Right lobe of liver (tissue), 4 donors: ENCODE results near the gene ARSD.

Experiments
- CTCF ChIP-seq, 4 donors: fragments of 200-600 bp in 3 of 4; fragments of 450-650 bp in 1 of 4; IDR thresholded peaks; one replicate each; pipeline versions ENCODE4 v1.5.1 to v1.8.0; 2016 to 2022; ENCODE audit warnings: antibody characterized with exemption in 4 of 4, mild to moderate bottlenecking in 2 of 4
- POLR2A ChIP-seq: fragments of 450-650 bp; IDR thresholded peaks from one replicate; pipeline ENCODE4 v1.6.1; 2017; ENCODE audit warnings: antibody characterized with exemption, mild to moderate bottlenecking
- donor health status: DM: no; HTN: no; CAD: no.
- donor health status: DM: no; HTN: no; CAD: no.
- donor health status: DM: no; HTN: yes; CAD: no.

GRCh38 chrX:2871831-2872230 lies 57.3 kb downstream of the ARSD start:
- TF ChIP-seq CTCF (IDR thresholded peaks at IDR 0.05) (no peak), POLR2A (no peak)
